A673 (cell line): ENCODE measurements around the gene TMEM144. TPM values are rescaled to one million over a fixed set of nuclear protein-coding genes. Genes with fewer than 3 reads are reported as not detected.

Experiments
- BruUV-seq: library from RNA; stranded (reverse); fragments of 400-500 nt; replicated peaks from 2 replicates; lab custom pipeline; 2021; lab: Mats Ljungman, UMichigan
- CTCF ChIA-PET: fragments of 300-600 bp; sonication (Branson Sonifier 250); formaldehyde crosslinking; loops from one replicate; lab custom pipeline; 2022; ENCODE audit warnings: antibody characterized with exemption; lab: Charles Lee
- POLR2A ChIA-PET: fragments of 300-600 bp; sonication (Branson Sonifier 250); formaldehyde crosslinking; loops from one replicate; lab custom pipeline; 2022; ENCODE audit warnings: antibody characterized with exemption; ENCODE audit not compliant: low non-redundant PET; lab: Charles Lee
- DNase-seq: peaks from one replicate; pipeline ENCODE4 v3.0.0-alpha.2; 2015; ENCODE audit warnings: low spot score
- H3K27ac ChIP-seq: fragments of 200-600 bp; sonication (generic); 2 replicates; pipeline ENCODE4 v1.5.1; 2016; ENCODE audit warnings: mixed run types, low read depth, mild to moderate bottlenecking, mixed read lengths, antibody characterized with exemption, low read length; ENCODE audit not compliant: poor library complexity, severe bottlenecking
- H3K27me3 ChIP-seq: fragments of 200-600 bp; sonication (generic); replicated peaks from 2 replicates; pipeline ENCODE4 v1.6.1; 2017; ENCODE audit warnings: mixed run types, low read depth, mild to moderate bottlenecking, mixed read lengths, antibody characterized with exemption, low read length; ENCODE audit not compliant: insufficient read depth, poor library complexity
- H3K36me3 ChIP-seq: fragments of 200-600 bp; sonication (generic); 2 replicates; pipeline ENCODE4 v1.6.1; 2016; ENCODE audit warnings: mixed run types, mild to moderate bottlenecking, mixed read lengths, antibody characterized with exemption, low read length; ENCODE audit not compliant: insufficient read depth, poor library complexity, severe bottlenecking
- H3K4me1 ChIP-seq: fragments of 200-600 bp; sonication (generic); 2 replicates; pipeline ENCODE4 v1.6.1; 2017; ENCODE audit warnings: mixed run types, mild to moderate bottlenecking, mixed read lengths, antibody characterized with exemption, low read length; ENCODE audit not compliant: insufficient read depth, poor library complexity, severe bottlenecking
- H3K4me3 ChIP-seq: fragments of 200-600 bp; sonication (generic); 2 replicates; pipeline ENCODE4 v1.5.1; 2016; ENCODE audit warnings: low read depth, mixed run types, mild to moderate bottlenecking, mixed read lengths, low read length; ENCODE audit not compliant: poor library complexity, severe bottlenecking
- H3K9me3 ChIP-seq: fragments of 200-600 bp; sonication (generic); 2 replicates; pipeline ENCODE4 v1.6.1; 2016; ENCODE audit warnings: mixed run types, low read depth, mild to moderate bottlenecking, mixed read lengths, antibody characterized with exemption, low read length; ENCODE audit not compliant: poor library complexity, severe bottlenecking
- CTCF ChIP-seq: fragments of 300-800, 200-600 bp; sonication (generic); conservative IDR thresholded peaks from 2 replicates; pipeline ENCODE4 v1.5.1; 2017; ENCODE audit warnings: low read depth, mild to moderate bottlenecking, antibody characterized with exemption, low read length, moderate library complexity, mixed read lengths
- EZH2 ChIP-seq: fragments of 200-600 bp; sonication (generic); IDR thresholded peaks from 2 replicates; pipeline ENCODE4 v1.6.1; 2017; ENCODE audit warnings: borderline replicate concordance, low read depth, mild to moderate bottlenecking, mixed read lengths, antibody characterized with exemption, low read length; ENCODE audit not compliant: poor library complexity, severe bottlenecking
- intact Hi-C: fragments of 100-400 bp; cut with micrococcal nuclease; formaldehyde crosslinking; loops from one replicate; pipeline ENCODE4 v1.10.0; 2022; ENCODE audit not compliant: unreplicated experiment
- total RNA-seq: library from RNA; stranded (reverse); gene quantifications from 2 replicates; pipeline ENCODE4 v1.2.3, GENCODE V29; 2021

Gene TMEM144
- total RNA-seq, 1 experiment from 2014 or later, result 4.0 TPM

GRCh38 chr4:158202481-158202880 lies 7.8 kb upstream of the TMEM144 start:
- ChIA-PET POLR2A (no interaction called here), CTCF (interaction anchor here (1.0 kb wide), 1 partner anchor 9 kb away, joined by 3 read pairs; no protein-coding TSS in a partner anchor)

GRCh38 chr4:158203436-158203835 lies 6.8 kb upstream of the TMEM144 start:
- POLR2A ChIA-PET, result no interaction called here
- TF ChIP-seq CTCF (no peak), EZH2 (no peak)
- CTCF ChIA-PET, result no interaction called here
- H3K36me3 ChIP-seq, result no peaks in the 10 kb centered on the region
- no peaks in the 10 kb centered on the region for H3K9me3 ChIP-seq
- H3K27me3 ChIP-seq, result no peaks in the 10 kb centered on the region
- intact Hi-C loops, result no loop called here
- H3K27ac ChIP-seq, result no peak overlapping the region
- H3K4me3 ChIP-seq, result no peak overlapping the region
- no TSS peak for BruUV-seq
- no peak for DNase-seq
- no peaks in the 10 kb centered on the region for H3K4me1 ChIP-seq

More at GRCh38 chr4:158202481-158202880, 7.8 kb upstream of the TMEM144 start:
- BruUV-seq, result no TSS peak
- no peak overlapping the region for H3K4me3 ChIP-seq
- intact Hi-C loops, result no loop called here
- H3K9me3 ChIP-seq, result no peaks in the 10 kb centered on the region
- no peak for DNase-seq
- H3K27me3 ChIP-seq, result no peaks in the 10 kb centered on the region
- no peaks in the 10 kb centered on the region for H3K4me1 ChIP-seq
- no peaks in the 10 kb centered on the region for H3K36me3 ChIP-seq
- TF ChIP-seq CTCF, result no peak
- no peak for TF ChIP-seq EZH2
- no peak overlapping the region for H3K27ac ChIP-seq

GRCh38 chr4:158203929-158204328 lies 6.4 kb upstream of the TMEM144 start:
- TF ChIP-seq EZH2 (no peak), CTCF (no peak)
- no TSS peak for BruUV-seq
- DNase-seq, result no peak
- ChIA-PET CTCF (no interaction called here), POLR2A (no interaction called here)
- H3K4me3 ChIP-seq, result no peak overlapping the region
- intact Hi-C loops, result no loop called here
- no peaks in the 10 kb centered on the region for H3K36me3 ChIP-seq
- no peaks in the 10 kb centered on the region for H3K9me3 ChIP-seq
- no peaks in the 10 kb centered on the region for H3K4me1 ChIP-seq
- H3K27ac ChIP-seq, result no peak overlapping the region
- no peaks in the 10 kb centered on the region for H3K27me3 ChIP-seq
